Stimulated activated CD8-positive, alpha-beta memory T cell treated with anti-CD3 and anti-CD28 coated beads, Interleukin-7, amount 100 ng/mL, for 48 hours (primary cell): Measurements from ENCODE around the gene NFIX.

Experiments used
- DNase-seq, 2 donors: peaks; one replicate each; pipeline ENCODE4 v3.0.0-alpha.2; 2020; ENCODE audit warnings: low read depth in 1 of 2; ENCODE audit errors: extremely low read depth in 1 of 2

Gene NFIX

GRCh38 chr19:13100841-13101589, 105.7 kb downstream of the NFIX start:
- no peak for DNase-seq

- DNase-seq: no peak
Observed at GRCh38 chr19:13101590-13102415, 106.5 kb downstream of the NFIX start.

- no peak for DNase-seq
Observed at GRCh38 chr19:13102416-13102665, 107.1 kb downstream of the NFIX start.

- no peak for DNase-seq
Observed at GRCh38 chr19:13102666-13103580, 107.6 kb downstream of the NFIX start, which contains the start of gene LYL1. Gene LYL1 (minus strand): TSS chr19:13102858. CDS start chr19:13101171, 1,687 bp downstream.

GRCh38 chr19:13103581-13104359, 108.5 kb downstream of the NFIX start:
- DNase-seq: no peak

GRCh38 chr19:13104360-13104847, 109.1 kb downstream of the NFIX start:
- DNase-seq: no peak

- DNase-seq: no peak
Observed at GRCh38 chr19:13104848-13105711, 109.8 kb downstream of the NFIX start.

- DNase-seq: no peak
Observed at GRCh38 chr19:13109361-13110098, 114.3 kb downstream of the NFIX start.

GRCh38 chr19:13110099-13110610, 114.9 kb downstream of the NFIX start:
- DNase-seq: no peak

GRCh38 chr19:13112555-13112954, 117.3 kb downstream of the NFIX start:
- DNase-seq: no peak

- DNase-seq: no peak
Observed at GRCh38 chr19:13115936-13116281, 120.6 kb downstream of the NFIX start.

GRCh38 chr19:13116282-13117175, 121.3 kb downstream of the NFIX start, which contains the start of gene TRMT1:
Gene TRMT1 (minus strand): TSS chr19:13116740. CDS start chr19:13116399, 341 bp downstream.
- DNase-seq: peak; percentile 82 to 91

GRCh38 chr19:13117176-13117771, 122.0 kb downstream of the NFIX start:
- no peak for DNase-seq

GRCh38 chr19:13117772-13118423, 122.6 kb downstream of the NFIX start, which contains the start of gene NACC1:
Gene NACC1 (plus strand): TSS chr19:13118264. CDS start chr19:13135208, 16,944 bp downstream.
- DNase-seq: peak; percentile 83 to 86

GRCh38 chr19:13118424-13119193, 123.3 kb downstream of the NFIX start:
- no peak for DNase-seq

- no peak for DNase-seq
Observed at GRCh38 chr19:13119627-13120026, 124.4 kb downstream of the NFIX start.
